ENCODE data around the gene ZNF71. TPM values are rescaled to one million over a fixed set of nuclear protein-coding genes. Genes with fewer than 3 reads are reported as not detected.

ZNF71 gene
- total RNA-seq, 1 donor from 2014 or later, result 17.1 TPM

- H3K9me3 Mint-ChIP-seq (ENCODE audit: low read depth), result peaks cover 69% of the 10 kb centered on the region
- H3K27me3 Mint-ChIP-seq, result no peaks in the 10 kb centered on the region
Measured at GRCh38 chr19:56619121-56619520, 24.0 kb downstream of the ZNF71 start.

GRCh38 chr19:56622374-56622773 is 27.3 kb downstream of the ZNF71 start:
- Mint-ChIP-seq H3K4me1 (ENCODE audit: low read depth) (no peaks in the 10 kb centered on the region), H3K9me3 (ENCODE audit: low read depth) (peaks cover 50% of the 10 kb centered on the region), H3K27ac (no peak overlapping the region), H3K4me3 (ENCODE audit: low read depth) (no peak overlapping the region), H3K27me3 (no peaks in the 10 kb centered on the region), H3K36me3 (ENCODE audit: insufficient read depth) (peaks cover 77% of the 10 kb centered on the region)
- TF ChIP-seq, protein P1, sequence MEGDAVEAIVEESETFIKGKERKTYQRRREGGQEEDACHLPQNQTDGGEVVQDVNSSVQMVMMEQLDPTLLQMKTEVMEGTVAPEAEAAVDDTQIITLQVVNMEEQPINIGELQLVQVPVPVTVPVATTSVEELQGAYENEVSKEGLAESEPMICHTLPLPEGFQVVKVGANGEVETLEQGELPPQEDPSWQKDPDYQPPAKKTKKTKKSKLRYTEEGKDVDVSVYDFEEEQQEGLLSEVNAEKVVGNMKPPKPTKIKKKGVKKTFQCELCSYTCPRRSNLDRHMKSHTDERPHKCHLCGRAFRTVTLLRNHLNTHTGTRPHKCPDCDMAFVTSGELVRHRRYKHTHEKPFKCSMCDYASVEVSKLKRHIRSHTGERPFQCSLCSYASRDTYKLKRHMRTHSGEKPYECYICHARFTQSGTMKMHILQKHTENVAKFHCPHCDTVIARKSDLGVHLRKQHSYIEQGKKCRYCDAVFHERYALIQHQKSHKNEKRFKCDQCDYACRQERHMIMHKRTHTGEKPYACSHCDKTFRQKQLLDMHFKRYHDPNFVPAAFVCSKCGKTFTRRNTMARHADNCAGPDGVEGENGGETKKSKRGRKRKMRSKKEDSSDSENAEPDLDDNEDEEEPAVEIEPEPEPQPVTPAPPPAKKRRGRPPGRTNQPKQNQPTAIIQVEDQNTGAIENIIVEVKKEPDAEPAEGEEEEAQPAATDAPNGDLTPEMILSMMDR (IDR thresholded peaks at IDR 0.05; ENCODE audit: unreplicated experiment), result no peak
- DNase-seq (ENCODE audit: low spot score, unreplicated experiment), result no peak

More at GRCh38 chr19:56619121-56619520, 24.0 kb downstream of the ZNF71 start:
- Mint-ChIP-seq H3K27ac (no peak overlapping the region), H3K4me1 (ENCODE audit: low read depth) (no peaks in the 10 kb centered on the region), H3K4me3 (ENCODE audit: low read depth) (no peak overlapping the region), H3K36me3 (ENCODE audit: insufficient read depth) (peaks cover 89% of the 10 kb centered on the region)
- no peak for DNase-seq (ENCODE audit: low spot score, unreplicated experiment)
- TF ChIP-seq, protein P1 (IDR thresholded peaks at IDR 0.05; ENCODE audit: unreplicated experiment), result no peak

DNA sequence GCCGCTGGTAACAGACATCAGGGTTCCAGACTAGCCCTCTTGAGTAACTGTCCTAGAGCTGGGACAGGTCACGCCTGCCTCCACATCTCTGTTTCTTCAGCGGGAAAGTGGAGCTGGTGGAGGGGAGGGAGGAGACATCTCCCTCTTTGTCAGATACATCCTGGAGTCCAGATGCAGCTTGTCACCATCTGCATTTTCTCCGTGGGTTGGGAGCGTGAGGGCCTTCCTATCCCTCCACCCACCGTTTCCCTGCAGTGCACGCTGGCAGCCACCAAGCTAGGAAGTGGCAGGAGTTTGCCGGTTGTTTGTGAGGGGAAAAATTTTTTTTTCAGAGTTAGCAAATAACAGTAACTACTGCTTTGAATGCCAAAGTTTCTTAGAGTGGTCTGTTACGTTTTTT is 27.9 kb downstream of the ZNF71 start:
- Mint-ChIP-seq H3K9me3 (ENCODE audit: low read depth) (peaks cover 50% of the 10 kb centered on the region), H3K4me1 (ENCODE audit: low read depth) (no peaks in the 10 kb centered on the region), H3K36me3 (ENCODE audit: insufficient read depth) (peaks cover 75% of the 10 kb centered on the region), H3K27ac (no peak overlapping the region), H3K4me3 (ENCODE audit: low read depth) (no peak overlapping the region), H3K27me3 (no peaks in the 10 kb centered on the region)
- DNase-seq (ENCODE audit: low spot score, unreplicated experiment), result no peak
- TF ChIP-seq, protein P1 (IDR thresholded peaks at IDR 0.05; ENCODE audit: unreplicated experiment), result no peak

- H3K27me3 Mint-ChIP-seq, result no peaks in the 10 kb centered on the region
- no peaks in the 10 kb centered on the region for H3K4me1 Mint-ChIP-seq (ENCODE audit: low read depth)
- no peak overlapping the region for H3K4me3 Mint-ChIP-seq (ENCODE audit: low read depth)
- H3K36me3 Mint-ChIP-seq (ENCODE audit: insufficient read depth), result peaks cover 63% of the 10 kb centered on the region
- peaks cover 52% of the 10 kb centered on the region for H3K9me3 Mint-ChIP-seq (ENCODE audit: low read depth)
- TF ChIP-seq, protein P1 (IDR thresholded peaks at IDR 0.05; ENCODE audit: unreplicated experiment), result no peak
- no peak overlapping the region for H3K27ac Mint-ChIP-seq
- DNase-seq (ENCODE audit: low spot score, unreplicated experiment), result no peak
Measured at GRCh38 chr19:56625708-56626107, 30.6 kb downstream of the ZNF71 start.

GRCh38 chr19:56633021-56633420 is 37.9 kb downstream of the ZNF71 start:
- no peak for DNase-seq (ENCODE audit: low spot score, unreplicated experiment)
- no peaks in the 10 kb centered on the region for H3K4me1 Mint-ChIP-seq (ENCODE audit: low read depth)
- H3K9me3 Mint-ChIP-seq (ENCODE audit: low read depth), result peaks cover 67% of the 10 kb centered on the region
- H3K27ac Mint-ChIP-seq, result no peak overlapping the region
- H3K27me3 Mint-ChIP-seq, result no peaks in the 10 kb centered on the region
- no peak overlapping the region for H3K4me3 Mint-ChIP-seq (ENCODE audit: low read depth)
- TF ChIP-seq, protein P1 (IDR thresholded peaks at IDR 0.05; ENCODE audit: unreplicated experiment), result no peak
- peaks cover 27% of the 10 kb centered on the region for H3K36me3 Mint-ChIP-seq (ENCODE audit: insufficient read depth)
